Bone marrow (tissue), 2 donors: ENCODE measurements around the gene TPH1.

Source experiments
- DNase-seq, 2 donors: peaks; one replicate each; lab custom pipeline; 2025; lab: John Stamatoyannopoulos, UW

Gene TPH1

DNA sequence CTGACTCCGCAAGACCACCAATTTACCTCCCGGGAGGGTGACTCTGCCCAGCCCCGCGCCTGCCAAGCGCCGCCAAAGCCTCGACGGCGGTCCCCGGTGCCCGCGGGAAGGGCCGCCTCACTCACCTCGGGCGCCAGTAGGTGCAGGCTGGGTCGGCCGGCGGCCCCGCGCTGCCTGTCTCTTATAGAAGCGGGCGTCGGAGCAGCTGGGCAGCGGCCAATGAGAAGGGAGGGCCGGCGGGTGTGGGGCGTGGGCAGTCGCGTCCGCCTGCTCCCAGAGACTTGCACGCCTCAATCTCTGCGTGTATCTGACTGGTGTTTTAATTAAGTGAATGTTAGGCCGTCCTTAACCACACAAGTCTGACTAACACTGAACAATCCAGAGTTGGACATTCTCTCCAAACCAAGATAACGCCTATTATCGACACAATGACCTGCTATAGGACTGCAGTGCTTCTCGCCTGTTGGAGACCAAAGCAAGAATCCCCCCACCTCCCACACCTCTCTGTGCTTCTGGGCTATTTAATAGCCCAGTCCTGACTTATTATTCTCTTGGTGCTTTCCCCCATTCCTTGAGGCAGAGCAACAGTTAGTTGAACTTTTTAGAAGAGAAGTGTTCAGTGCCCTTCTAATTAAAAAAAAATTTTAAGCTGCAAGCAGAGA is at the start of gene TPH1:
TSS of gene TPH1 (minus strand) at position 154 of the 662 bp plus-strand sequence. CDS start 5,507 bp downstream, outside the sequence.
- DNase-seq: no peak

DNA sequence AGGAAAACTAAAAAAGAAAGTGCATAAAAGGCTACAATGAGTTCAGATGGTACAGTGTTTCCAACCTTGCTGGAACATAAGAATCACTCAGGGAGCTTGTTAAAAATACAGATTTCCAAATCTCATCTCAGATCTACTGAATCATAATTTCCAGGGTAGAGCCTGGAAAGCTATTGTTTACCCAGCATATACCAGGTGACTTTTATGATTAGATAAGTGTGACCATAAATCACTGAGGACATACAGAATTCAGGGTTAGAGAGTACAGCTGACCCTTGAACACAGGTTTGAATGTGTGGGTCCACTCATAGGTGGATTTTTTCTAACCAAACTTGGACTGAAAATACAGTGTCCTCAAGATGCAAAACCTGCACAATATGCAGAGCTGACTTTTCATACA is 47.9 kb upstream of the TPH1 start:
- DNase-seq: no peak

DNA sequence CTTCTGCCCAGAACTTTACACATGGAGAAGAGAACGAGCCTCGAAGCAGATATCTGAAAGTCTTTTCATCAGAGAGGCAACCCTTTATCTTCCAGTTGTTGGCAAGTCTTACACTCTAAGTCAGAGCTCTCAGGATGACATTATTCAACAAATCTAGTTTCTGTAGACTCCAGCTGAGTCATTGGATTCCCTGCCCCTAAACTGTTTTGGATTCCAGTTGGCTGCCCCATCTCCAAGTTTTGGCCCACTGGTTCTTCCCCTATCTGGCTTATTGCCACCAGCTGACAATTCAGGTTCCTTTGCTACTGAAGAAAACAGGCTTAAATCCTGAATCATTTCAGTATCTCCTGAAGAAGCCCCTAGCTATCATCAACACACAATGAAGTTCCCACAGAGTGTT is 45.7 kb upstream of the TPH1 start:
- no peak for DNase-seq

DNA sequence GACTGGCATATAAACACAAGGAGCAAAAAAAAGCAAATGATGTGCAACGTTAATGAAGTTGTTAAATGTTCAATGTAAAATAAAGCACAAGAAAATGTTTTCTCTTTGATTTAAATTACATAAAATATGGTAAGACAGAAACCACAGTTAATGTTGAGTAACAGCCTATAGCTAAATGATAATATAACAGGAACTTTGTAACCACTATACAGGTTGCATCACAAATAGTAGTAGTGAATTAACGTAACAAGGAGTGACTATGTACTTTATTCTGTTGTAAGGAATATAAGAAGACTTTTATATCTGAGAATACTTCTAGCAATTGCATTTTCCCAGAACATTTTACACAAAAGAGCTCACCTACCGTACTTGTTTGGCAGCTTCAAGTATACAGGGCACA is 42.9 kb upstream of the TPH1 start:
- DNase-seq: no peak

DNA sequence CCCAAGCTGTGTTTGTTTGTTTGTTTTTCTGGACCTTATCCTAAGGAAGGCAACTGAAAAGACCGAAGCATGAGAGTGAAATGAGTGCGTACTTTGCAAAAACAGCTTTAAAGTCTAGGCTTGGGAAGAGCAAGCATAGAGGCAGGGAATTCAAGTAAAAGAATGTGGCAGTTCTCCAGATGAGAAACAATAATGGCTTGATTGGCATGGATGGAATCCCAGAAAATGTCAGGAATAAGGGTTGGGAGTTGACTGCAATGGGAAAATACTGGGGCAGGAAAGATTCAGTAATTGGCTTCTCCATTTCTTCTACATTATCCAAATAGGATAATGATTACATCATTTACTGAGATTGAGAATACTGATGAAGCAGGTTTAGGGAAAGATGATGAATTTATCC is 42.3 kb upstream of the TPH1 start:
- DNase-seq: no peak

DNA sequence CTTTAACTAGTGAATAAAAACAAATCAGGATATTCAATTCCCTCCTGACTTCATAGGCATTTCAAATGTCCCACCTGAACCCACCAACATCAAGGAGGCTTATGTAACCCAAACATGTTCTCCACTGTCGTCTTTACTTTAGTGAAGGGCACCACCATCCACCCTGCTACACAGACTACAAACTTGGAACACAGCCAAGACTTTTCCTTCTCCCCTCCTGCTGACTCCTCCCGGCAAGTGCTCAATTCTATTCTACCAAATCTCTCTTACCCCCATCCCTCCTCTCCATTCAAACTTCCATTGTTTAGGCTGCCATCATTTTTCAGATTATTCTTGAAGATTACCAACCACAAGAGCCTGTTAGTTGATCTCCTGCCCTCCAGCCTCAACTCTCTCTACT is 35.5 kb upstream of the TPH1 start:
- DNase-seq: no peak

DNA sequence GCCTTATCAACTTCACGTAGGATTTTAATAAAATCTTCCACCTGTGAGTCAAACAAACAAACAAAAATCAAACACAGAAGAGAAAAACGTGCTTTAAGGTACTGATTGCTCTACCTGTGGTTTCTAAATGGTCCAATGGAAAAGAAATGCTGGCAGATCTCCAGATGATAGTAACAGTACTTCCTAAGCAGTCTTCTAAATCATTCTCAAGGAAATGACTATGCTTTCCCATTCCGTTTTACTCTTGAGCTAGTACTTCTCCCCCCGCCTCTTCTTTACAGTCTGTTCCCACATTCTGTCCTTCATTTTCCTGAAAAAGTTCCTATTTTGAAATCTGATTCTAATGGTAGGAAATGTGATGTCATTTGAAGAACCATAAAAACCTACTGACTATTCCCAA is 34.4 kb upstream of the TPH1 start:
- no peak for DNase-seq

DNA sequence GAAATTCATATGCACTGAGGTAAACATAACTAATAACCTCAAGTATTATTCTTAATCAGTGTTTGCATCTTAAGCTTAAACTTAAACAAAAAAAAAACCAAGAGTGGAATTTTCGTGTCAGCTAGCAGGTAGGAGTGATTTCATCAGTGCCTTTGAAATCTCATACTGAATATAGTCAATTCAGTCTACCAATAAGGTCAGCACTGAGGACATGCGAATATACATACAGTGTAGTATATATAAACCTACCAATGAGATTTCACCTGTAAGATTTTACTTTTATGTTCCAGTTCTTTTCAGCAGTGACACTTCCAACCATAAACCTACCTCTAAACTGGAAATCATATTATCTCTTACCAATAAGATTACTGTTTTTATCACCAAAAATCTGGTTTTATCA is 32.8 kb upstream of the TPH1 start:
- DNase-seq: no peak

DNA sequence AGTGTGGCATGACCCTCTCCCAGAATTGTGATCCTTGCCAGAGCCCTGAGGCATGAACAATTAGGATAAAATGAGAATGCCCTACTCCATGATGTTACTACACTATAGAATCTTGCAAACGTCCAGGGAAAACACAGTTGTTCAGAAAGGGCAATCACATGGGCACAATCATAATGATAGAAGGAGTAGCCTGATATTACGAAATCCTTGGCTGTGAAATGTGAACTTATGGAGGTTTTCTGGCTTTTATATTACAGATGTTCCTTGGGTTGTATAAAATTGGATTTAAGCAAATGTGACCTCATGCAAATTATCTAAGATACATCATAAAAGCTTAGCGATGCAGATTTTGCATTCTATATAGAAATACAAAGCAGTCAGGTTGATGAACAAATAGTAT is 29.4 kb upstream of the TPH1 start:
- DNase-seq: no peak

DNA sequence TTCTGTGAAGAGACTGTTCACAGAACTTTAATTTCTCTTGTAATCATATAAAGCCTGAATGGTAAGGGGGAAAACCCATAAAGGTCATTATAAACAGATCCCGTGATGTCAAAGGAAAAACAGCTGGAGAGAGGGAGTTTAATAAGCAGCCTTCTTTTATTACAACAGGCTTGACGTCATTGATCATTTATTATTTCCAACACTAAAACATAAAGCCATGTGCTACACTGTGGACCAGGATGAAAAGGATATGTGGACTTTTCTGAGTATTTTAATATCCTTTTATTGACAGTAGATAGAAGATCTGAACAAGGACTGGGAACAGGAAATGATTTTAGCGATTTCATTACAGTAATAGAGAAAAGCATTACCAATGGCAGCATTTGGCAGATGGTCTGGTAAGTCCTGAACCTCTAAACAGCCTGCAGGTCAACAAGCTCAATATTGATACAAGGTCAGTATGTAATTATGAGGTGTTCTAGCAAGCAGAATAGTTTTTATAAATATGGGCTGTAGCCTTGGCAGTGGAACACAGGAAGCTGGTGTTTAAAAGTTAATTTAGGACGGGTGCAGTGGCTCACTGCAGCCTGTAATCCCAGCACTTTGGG is 25.1 kb upstream of the TPH1 start:
- DNase-seq: no peak

DNA sequence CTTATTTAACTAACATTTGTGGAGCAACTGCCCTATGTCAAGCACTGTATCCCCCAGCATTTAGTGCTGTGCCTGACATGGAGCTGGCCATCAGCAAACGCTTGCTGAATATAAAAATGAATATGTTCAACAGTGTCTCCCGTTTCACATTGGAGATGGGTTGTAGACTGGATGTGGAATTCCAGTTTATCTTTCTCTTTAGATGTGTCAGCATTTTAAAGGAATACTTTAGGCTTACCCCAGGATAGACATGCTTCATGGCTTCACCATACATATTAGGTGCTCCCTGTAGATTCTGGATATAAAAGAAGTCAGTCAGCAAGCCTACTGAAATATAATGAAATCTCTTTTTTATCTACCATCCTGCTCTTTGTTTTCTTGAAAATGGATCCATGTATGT is 21.3 kb upstream of the TPH1 start:
- no peak for DNase-seq

DNA sequence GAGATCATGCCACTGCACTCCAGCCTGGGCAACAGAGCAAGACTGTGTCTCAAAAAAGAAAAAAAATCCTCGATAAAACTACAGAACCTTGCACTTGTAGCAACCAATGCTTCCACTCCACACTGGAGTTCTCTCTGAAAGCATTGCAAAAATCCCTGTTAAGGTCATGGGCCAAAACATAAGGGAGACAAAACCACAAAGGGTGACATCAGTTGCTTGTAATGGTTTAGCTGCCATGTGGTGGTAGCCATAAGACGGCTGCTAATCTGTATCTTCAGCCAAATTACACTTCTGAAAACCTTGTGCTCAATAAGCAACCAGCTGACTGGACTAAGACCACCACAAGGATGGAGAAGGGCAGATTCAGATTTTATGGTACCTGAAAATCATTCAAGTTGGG is 20.6 kb upstream of the TPH1 start:
- DNase-seq: no peak

DNA sequence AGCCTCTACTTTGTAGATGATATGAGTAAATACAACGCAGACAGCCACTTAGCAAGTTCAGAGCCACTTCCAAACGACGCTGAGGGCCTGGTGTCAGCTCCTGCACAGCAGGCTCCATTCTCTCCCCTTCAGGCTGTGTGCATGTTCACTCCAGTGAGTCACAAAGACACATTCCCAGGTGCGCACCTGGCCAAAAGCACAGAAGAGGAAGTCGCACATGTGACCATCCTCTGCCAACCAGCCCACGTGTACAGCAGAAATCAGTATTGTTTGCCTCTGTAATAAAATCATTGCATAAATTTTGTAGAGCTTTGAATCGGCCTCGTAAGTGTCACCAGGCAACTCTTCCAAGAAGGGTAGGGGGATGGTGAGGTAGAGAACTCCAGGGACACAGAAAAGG is 19.5 kb upstream of the TPH1 start:
- DNase-seq: no peak

DNA sequence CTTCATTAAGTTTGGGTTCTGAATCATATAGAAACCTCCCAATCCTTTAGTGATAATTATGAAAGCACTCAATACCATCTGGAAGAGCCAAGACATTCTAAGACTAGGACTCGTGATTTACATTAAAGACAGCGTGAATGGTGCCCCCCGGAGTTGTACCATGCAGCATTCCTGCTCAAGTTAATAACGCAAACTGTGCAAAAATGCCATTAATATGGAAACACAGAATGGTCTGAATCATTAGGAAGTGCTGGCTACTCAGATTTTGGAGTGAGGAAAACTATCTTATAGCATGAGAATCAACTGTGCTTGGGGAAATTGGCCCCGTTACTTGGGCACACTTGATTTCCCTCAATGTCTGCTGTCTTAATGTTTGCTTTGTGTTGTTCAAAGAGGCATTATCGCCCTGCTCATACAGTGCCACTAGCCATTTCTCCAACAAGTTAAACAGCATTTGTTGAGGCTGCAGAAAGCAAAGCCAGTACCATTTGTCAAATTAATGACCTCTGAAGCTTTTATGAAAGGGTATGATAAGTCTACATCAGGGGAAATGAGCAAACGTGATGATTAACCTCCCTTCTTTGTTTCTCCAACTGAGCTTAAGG is 18.5 kb upstream of the TPH1 start:
- no peak for DNase-seq

DNA sequence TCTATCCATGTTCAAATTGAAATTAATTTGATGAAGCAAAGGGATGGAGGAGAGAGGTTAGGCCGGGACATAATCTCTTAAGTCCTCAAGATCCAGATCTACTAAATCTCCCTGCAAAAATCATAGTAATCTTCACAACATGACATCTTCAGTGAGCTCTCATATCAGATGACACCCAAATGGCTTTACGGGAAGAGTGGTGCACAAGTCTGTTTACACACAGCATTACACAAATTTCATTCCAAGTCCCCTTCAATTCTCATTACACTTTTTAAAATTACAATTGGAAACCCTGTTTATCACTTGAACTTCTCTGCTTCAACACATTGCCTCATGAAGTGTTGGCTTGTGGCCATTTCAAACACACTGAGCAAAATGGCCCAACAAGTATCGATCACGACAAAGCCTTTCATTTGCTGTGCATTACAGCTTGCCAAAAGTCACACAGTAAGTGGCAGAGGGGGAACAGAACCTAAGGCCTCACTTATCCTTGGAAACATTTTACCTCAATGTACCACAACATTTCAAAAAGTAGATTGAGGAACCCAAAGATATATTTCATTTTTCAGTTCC is 17.9 kb upstream of the TPH1 start:
- DNase-seq: no peak

DNA sequence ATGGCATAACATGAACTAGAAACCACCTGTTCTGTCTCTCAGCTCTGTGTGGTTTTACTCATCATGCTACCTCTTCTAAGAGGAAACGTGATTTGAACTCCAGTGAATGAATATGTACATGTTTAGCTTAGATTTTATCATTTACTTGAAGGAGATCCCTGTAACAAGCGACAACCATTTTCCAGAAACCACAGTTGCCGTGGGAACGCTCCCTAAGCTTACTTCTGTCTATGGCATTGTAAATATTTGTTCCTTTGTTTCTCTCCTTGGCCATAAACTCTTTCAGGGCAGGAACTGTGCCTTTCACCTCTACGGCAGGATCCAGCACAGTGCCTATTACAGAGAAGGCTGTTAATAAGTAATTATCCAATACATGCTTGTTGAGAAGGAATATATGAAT is 17.1 kb upstream of the TPH1 start:
- DNase-seq: no peak

DNA sequence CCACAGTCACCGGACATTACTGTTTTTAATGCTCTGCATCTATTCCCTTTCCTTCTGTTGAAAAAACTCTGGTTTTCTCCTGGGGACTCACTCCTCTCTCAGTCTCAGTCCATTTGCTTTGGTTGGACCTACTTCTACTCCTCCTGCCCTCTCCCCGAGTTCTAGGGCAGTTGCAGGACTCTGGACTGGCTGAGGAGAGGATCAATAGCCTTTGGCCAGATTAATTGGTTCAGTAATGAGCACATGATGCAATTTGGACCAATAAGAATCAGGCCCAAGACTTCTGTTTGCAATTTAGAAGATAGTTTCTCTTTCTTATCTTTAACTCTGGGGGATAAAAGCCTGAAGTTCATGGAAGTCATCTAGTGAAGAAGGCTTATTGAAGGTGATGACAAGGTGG is 15.3 kb upstream of the TPH1 start:
- no peak for DNase-seq

DNA sequence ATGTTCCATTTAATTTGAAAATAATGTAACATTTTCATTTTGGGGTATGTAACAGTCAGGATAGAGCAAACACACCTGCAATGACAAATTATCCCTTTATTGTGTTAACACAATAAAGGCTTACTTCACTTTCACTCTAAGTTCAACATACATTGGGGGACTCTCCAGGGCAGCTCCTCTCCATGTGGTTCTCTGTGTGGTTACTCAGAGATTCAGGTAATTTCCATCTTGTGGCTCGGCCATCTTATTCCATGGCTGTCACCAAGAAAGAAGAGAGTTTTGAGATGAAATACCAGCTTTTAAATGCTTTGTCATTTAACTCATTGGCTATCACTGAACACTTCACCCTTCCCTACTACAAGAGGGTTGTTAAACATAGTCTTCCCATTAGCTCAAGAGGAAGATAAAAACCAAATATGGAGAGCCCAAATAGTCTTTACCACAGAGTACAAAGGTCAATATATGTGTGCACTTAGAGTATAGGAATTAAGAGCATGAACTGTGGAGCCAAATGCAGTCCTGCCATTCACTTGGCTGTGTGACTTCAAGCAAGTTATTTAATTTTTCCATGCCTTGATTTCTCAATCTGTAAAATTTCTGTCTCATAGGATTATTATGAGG is 10.6 kb upstream of the TPH1 start:
- DNase-seq: no peak

DNA sequence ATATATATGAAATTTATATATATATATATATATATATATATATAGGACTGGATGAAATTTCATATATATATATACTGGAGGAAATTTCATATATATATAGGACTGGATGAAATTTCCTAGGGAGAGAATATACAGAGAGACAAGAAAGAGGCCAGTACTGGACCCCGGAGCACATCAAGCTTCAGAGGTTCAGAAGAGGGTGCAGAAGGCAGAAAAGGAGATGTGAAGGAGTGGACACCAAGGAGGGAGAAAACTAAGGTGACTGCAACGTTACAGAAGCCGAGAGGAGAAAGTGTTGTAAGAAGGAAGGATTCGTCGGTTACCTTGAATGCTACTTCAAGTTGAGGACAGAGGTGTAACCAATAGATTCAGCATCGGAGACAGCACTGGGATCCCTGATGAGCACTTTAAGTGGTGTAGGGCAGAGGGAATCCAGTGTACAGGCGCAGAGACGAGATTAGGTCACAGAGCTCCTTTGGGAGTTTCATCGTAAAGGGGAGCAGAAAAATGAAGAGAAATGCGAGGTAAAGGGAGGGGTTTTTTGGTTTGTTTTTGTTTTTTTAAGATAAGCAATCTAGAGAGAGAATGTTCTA is 8.5 kb upstream of the TPH1 start:
- no peak for DNase-seq

DNA sequence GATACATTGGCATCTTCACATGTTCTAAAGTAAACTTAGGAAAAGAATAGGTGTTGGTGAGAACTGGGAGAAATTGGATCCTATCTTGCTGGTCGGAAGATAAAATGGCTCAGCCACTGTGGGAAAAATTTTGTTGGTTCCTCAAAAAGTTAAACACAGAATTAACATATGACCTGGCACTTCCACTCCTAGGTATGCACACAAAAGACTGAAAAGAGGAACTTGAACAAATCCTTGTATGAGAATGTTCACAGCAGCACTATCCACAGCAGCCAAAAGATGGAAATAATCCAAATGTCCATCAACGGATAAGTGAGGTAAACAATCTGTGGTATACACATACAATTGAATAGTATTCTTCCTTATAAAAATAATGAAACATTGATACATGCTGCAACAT is 4.8 kb upstream of the TPH1 start:
- DNase-seq: no peak

DNA sequence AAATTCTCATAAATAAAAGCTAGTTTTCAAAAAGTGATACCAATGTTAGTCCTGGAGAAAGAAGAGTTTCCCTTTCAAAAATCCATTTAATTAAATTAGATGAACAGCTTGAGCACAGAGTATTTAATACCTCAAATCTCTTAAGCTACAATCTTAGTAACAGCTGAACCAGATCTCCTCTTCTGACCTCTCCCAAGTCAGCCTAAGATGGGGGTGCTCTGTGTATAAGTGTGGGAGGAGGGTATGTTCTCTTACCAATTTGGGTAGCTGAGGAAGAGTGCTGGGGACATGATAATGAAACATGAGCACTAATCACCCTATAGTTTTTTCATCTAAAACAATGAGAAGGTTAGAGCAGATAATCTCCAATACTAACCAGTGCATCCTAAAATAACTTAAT is 9.6 kb downstream of the TPH1 start:
- DNase-seq: no peak

DNA sequence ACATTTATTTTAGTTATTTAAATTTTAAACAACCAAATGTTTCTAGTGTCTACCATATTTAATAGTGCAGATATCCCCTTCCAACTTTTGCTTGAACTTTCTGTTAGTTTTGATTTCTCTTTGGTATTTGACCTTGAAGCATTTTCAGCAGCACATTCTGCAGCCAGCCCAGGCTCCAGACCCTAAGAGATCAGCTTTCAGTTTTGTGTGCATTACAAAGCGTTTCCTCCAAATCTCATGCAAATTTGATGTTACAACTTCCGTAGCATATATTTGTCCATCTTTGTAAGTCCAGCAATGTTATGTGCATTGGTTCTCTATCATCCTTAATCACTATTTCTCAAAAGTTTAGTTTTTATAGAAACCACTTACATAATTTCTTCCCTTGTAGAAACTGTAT is 18.6 kb downstream of the TPH1 start:
- DNase-seq: no peak

DNA sequence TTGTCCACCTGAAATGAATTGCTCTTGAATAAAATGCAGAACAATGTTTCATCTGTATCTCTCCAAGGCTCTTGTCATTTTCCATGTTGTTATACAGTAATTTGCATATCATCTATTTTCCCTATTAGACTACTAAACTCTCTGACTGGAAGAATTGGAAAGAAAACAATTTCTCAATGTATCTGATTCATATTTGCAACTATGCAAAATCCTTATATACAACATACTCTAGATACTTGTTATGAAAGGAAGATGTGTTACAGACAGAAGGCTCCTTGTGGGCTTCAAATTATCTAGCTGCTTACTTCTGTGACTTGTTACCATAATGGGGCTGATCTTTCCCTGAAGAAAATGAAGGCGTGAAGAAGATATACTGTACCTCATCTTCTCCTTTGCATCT is 23.6 kb downstream of the TPH1 start:
- no peak for DNase-seq
